Suprapubic skin (tissue), 4 donors: ENCODE results near the gene TMEM178B. TPM values are rescaled to one million over a fixed set of nuclear protein-coding genes. Genes with fewer than 3 reads are reported as not detected.

Source experiments
- DNase-seq, 2 donors: peaks; one replicate each; pipeline ENCODE4 v3.0.0-alpha.2; 2019; ENCODE audit warnings: low spot score in 2 of 2
- H3K27ac ChIP-seq: fragments of 200-600 bp; sonication (generic); one replicate; pipeline ENCODE4 v1.5.1; 2019
- H3K27me3 ChIP-seq: fragments of 200-600 bp; sonication (generic); one replicate; pipeline ENCODE4 v1.5.1; 2019
- H3K36me3 ChIP-seq: fragments of 200-600 bp; sonication (generic); one replicate; pipeline ENCODE4 v1.5.1; 2019
- H3K4me1 ChIP-seq: fragments of 200-600 bp; sonication (generic); one replicate; pipeline ENCODE4 v1.5.1; 2019
- H3K4me3 ChIP-seq: fragments of 200-600 bp; sonication (generic); one replicate; pipeline ENCODE4 v1.5.1; 2019; ENCODE audit warnings: mild to moderate bottlenecking
- H3K9me3 ChIP-seq: fragments of 200-600 bp; sonication (generic); one replicate; pipeline ENCODE4 v1.5.1; 2019
- EP300 ChIP-seq: sonication (generic); formaldehyde crosslinking; IDR thresholded peaks from one replicate; pipeline ENCODE4 v1.6.1; 2017; ENCODE audit warnings: antibody characterized with exemption
- POLR2A ChIP-seq, 2 donors: fragments of 450-650 bp; IDR thresholded peaks; one replicate each; pipeline ENCODE4 v1.6.1; 2017; ENCODE audit warnings: antibody characterized with exemption in 2 of 2, mild to moderate bottlenecking in 2 of 2, moderate library complexity in 2 of 2
- POLR2AphosphoS5 ChIP-seq, 3 donors: sonication (generic); formaldehyde crosslinking; IDR thresholded peaks; one replicate each; pipeline ENCODE4 v1.6.1; 2017; ENCODE audit warnings: antibody characterized with exemption in 3 of 3
- WGBS: methylation state at CpG from one replicate; pipeline ENCODE4 v1.1.5; 2018; 5-methylcytosine and 5-hydroxymethylcytosine counted together
- total RNA-seq, 4 donors: library from RNA; depleted of rRNA; stranded (reverse); fragments of >200 nt; gene quantifications; one replicate each; pipeline ENCODE4 v1.1.0, GENCODE V29; 2016
- TF ChIP-seq, protein P1 (sequence below), 2 donors: fragments of 200-600 bp in 1 of 2; fragments of 450-650 bp in 1 of 2; sonication (generic) in 1 of 2; IDR thresholded peaks; one replicate each; pipeline ENCODE4 v1.5.1; 2016 to 2019; ENCODE audit warnings: antibody characterized with exemption in 2 of 2, mild to moderate bottlenecking in 1 of 2, moderate library complexity in 1 of 2

The TMEM178B gene
- total RNA-seq, 4 donors from 2014 or later: 0.34 to 1.6 (median 0.72) TPM

DNA sequence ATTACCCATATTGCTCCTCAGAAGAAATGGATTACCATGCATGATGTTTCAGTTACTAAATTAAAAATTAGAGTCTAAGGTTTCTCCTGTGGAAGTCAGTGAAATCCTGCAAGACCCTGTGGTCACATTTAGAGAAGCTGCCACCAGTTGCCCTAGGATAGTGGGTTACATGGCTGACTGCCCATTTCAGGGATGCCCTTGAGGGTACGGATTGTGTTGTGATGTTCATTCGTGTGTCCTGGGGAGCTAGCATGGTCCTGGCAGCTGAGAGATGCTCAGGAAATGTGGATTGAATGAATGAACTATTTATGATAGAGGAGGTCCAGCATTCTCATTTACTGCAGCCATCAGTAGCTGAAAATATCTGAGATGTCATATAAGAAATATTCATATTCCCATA lies 55.1 kb downstream of the TMEM178B start:
- no peaks in the 10 kb centered on the region for H3K27me3 ChIP-seq
- no peak for DNase-seq
- no peak overlapping the region for H3K4me3 ChIP-seq
- no peak overlapping the region for H3K27ac ChIP-seq
- no peaks in the 10 kb centered on the region for H3K9me3 ChIP-seq
- 57% methylated on average over 2 of the region's 2 CpGs for WGBS
- H3K36me3 ChIP-seq: no peaks in the 10 kb centered on the region
- TF ChIP-seq POLR2A (IDR thresholded peaks at IDR 0.05): no peak
- no peak for TF ChIP-seq POLR2AphosphoS5 (IDR thresholded peaks at IDR 0.05)
- no peak for TF ChIP-seq EP300
- TF ChIP-seq, protein P1, sequence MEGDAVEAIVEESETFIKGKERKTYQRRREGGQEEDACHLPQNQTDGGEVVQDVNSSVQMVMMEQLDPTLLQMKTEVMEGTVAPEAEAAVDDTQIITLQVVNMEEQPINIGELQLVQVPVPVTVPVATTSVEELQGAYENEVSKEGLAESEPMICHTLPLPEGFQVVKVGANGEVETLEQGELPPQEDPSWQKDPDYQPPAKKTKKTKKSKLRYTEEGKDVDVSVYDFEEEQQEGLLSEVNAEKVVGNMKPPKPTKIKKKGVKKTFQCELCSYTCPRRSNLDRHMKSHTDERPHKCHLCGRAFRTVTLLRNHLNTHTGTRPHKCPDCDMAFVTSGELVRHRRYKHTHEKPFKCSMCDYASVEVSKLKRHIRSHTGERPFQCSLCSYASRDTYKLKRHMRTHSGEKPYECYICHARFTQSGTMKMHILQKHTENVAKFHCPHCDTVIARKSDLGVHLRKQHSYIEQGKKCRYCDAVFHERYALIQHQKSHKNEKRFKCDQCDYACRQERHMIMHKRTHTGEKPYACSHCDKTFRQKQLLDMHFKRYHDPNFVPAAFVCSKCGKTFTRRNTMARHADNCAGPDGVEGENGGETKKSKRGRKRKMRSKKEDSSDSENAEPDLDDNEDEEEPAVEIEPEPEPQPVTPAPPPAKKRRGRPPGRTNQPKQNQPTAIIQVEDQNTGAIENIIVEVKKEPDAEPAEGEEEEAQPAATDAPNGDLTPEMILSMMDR (IDR thresholded peaks at IDR 0.05): no peak
- no peaks in the 10 kb centered on the region for H3K4me1 ChIP-seq

DNA sequence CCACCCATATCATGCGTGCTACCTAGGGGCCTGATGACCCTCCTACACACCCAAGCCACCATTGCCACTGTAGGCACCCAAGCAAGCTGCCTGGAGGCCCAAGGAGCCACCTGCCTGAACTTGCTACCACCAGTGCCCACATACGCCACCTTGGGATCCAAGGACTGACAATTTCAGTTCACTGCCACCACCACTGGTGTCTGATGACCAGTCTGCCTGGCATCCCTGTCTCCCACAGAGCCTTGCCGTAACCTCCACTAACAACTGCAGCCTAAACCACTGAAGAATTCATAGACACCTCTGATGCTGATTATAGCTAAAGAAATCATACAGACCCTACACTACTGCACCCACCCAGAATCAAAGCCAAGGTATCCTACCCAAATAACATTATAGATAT lies 58.8 kb downstream of the TMEM178B start:
- 94% methylated on average over 3 of the region's 3 CpGs for WGBS
- Histone ChIP-seq H3K4me1 (no peaks in the 10 kb centered on the region), H3K27ac (no peak overlapping the region), H3K36me3 (no peaks in the 10 kb centered on the region), H3K4me3 (no peak overlapping the region), H3K9me3 (no peaks in the 10 kb centered on the region), H3K27me3 (no peaks in the 10 kb centered on the region)
- TF ChIP-seq, protein P1 (IDR thresholded peaks at IDR 0.05): no peak
- TF ChIP-seq EP300 (no peak), POLR2AphosphoS5 (IDR thresholded peaks at IDR 0.05) (no peak), POLR2A (IDR thresholded peaks at IDR 0.05) (no peak)
- no peak for DNase-seq

DNA sequence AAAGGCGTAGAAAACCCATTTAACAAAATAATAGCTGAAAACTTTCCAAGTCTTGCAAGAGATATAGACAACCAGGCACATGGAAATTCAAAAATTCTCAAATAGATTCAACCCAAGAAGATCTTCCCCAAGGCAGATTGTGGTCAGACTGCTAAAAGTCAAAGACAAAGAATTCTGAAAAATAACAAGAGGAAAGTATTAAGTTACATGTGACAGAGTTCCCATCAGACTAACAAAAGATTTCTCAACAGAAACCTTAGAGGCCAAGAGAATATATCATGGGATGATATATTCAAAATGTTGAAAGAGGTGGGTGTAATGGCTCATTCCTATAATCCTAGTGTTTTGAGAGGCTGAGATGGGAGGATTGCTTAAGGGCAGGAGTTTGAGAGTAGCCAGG lies 59.8 kb downstream of the TMEM178B start:
- Histone ChIP-seq H3K4me3 (no peak overlapping the region), H3K36me3 (no peaks in the 10 kb centered on the region), H3K27me3 (no peaks in the 10 kb centered on the region), H3K9me3 (no peaks in the 10 kb centered on the region), H3K27ac (no peak overlapping the region), H3K4me1 (no peaks in the 10 kb centered on the region)
- TF ChIP-seq, protein P1 (IDR thresholded peaks at IDR 0.05): no peak
- TF ChIP-seq EP300 (no peak), POLR2A (IDR thresholded peaks at IDR 0.05) (no peak), POLR2AphosphoS5 (IDR thresholded peaks at IDR 0.05) (no peak)
- DNase-seq: no peak
- 86% methylated on average over 1 of the region's 1 CpG for WGBS

DNA sequence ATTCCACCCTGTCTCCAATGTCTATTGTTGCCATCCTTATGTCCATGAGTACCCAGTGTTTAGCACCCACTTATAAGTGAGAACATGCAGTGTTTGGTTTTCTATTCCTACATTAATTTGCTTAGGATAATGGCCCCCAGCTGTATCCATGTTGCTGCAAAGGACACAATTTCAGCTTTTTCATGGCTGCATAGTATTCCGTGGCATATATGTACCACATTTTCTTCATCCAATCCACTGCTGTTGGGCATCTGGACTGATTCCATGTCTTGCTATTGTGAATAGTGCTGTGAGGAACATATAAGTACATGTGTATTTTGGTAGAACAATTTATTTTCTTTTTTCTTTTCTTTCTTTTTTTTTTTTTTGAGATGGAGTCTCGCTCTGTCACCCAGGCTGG lies 68.2 kb downstream of the TMEM178B start:
- Histone ChIP-seq H3K9me3 (no peaks in the 10 kb centered on the region), H3K36me3 (no peaks in the 10 kb centered on the region), H3K27ac (no peak overlapping the region), H3K27me3 (no peaks in the 10 kb centered on the region), H3K4me3 (no peak overlapping the region), H3K4me1 (no peaks in the 10 kb centered on the region)
- 96% methylated on average over 2 of the region's 2 CpGs for WGBS
- DNase-seq: no peak
- no peak for TF ChIP-seq POLR2AphosphoS5 (IDR thresholded peaks at IDR 0.05)
- TF ChIP-seq, protein P1 (IDR thresholded peaks at IDR 0.05): no peak
- TF ChIP-seq POLR2A (IDR thresholded peaks at IDR 0.05): no peak
- TF ChIP-seq EP300: no peak

DNA sequence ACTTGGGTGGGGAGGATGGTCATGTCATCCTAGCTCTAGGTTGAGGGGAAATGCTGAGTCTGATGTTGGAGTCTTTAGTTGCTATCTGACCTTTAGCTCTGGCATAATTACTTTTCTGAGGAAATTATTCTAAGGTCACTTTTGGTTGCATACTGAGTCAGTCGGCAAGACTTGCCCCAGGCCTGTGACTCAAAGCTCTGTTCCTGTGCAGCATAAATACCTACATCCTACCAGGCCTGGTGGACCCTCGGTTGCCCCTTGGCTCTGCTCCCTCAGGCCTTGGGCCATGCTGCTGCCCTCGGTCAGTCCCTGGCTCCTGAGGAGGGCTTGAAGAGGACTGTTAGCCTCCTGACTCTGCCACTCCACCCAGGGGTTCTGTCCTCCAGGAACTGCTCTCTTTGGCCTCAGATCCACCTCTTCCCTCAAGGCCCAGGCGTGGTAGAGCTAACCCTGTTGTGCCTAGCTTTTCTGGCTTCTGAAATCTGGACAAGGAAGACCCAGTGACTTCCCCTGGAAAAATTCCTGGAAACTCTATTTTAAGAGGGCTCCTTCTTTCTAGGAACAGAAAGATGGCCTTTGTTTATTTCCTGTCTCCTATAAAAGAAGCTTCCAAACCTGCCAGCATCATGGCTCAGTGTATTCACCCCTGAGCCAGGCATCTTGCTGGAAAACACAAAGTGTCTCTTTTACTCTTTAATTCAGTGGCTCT lies 71.2 kb downstream of the TMEM178B start:
- TF ChIP-seq POLR2A (IDR thresholded peaks at IDR 0.05): no peak
- TF ChIP-seq, protein P1 (IDR thresholded peaks at IDR 0.05): no peak
- TF ChIP-seq EP300: no peak
- no peak for TF ChIP-seq POLR2AphosphoS5 (IDR thresholded peaks at IDR 0.05)
- H3K9me3 ChIP-seq: peaks cover 4% of the 10 kb centered on the region
- H3K27me3 ChIP-seq: no peaks in the 10 kb centered on the region
- no peak overlapping the region for H3K4me3 ChIP-seq
- 64% methylated on average over 4 of the region's 4 CpGs for WGBS
- no peaks in the 10 kb centered on the region for H3K4me1 ChIP-seq
- no peak overlapping the region for H3K27ac ChIP-seq
- no peak for DNase-seq
- H3K36me3 ChIP-seq: no peaks in the 10 kb centered on the region
